ENCODE results near the gene PRPF40B. TPM values are rescaled to one million over a fixed set of nuclear protein-coding genes. Genes with fewer than 3 reads are reported as not detected.

The PRPF40B gene
- total and polyA plus RNA-seq, 4 donors: 11.3 to 69.0 (median 34.6) TPM

GRCh38 chr12:49675137-49675536 lies 51.8 kb downstream of the PRPF40B start:
- Histone ChIP-seq H3K9me3 (ENCODE audit: control insufficient read depth, low read length) (no peaks in the 10 kb centered on the region), H3K27me3 (ENCODE audit: control insufficient read depth in 1 of 2, insufficient read depth in 2 of 2, low read length in 1 of 2) (no peaks in the 10 kb centered on the region), H3K27ac (ENCODE audit: low read depth in 1 of 2, low read length in 2 of 2) (no peak overlapping the region), H3K4me1 (ENCODE audit: control insufficient read depth in 1 of 2, insufficient read depth in 2 of 2, low read length in 2 of 2) (peaks cover 0 to 4% of the 10 kb centered on the region in 2 donors), H3K4me3 (ENCODE audit: low read length in 2 of 2) (no peak overlapping the region), H3K36me3 (ENCODE audit: control insufficient read depth in 1 of 2, insufficient read depth in 2 of 2, low read length in 1 of 2) (no peaks in the 10 kb centered on the region)
- WGBS, 2 donors: 95 to 99% methylated on average over 7 of the region's 7 CpGs
- intact Hi-C loops (cut with DNase I): no loop called here
- ATAC-seq (ENCODE audit: low FRiP score): no peak
- DNase-seq: no peak

DNA sequence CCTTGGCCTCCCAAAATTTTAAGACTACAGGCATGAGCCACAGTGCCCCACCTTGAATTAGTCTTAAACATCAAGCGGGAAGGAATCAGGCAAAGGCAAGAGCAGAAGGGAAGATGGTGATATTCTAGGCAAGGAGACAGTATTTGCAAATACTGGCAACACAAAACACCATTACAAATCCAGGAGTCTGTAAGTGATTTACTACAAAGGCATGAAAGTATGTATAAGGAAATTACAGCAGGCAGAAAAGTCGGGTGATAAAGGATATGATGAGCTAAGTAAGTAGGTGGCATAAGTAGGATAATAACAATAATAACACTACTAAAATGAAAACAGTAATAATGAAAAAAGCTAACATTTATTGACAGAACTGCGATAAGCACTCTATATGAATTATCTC lies 55.4 kb downstream of the PRPF40B start:
- ATAC-seq (ENCODE audit: low FRiP score) (no peak), DNase-seq (no peak)
- WGBS, 2 donors: 89 to 91% methylated on average over 3 of the region's 3 CpGs
- no peaks in the 10 kb centered on the region for H3K4me1 ChIP-seq (ENCODE audit: control insufficient read depth in 1 of 2, insufficient read depth in 2 of 2, low read length in 2 of 2)
- no peaks in the 10 kb centered on the region for H3K36me3 ChIP-seq (ENCODE audit: control insufficient read depth in 1 of 2, insufficient read depth in 2 of 2, low read length in 1 of 2)
- H3K27me3 ChIP-seq (ENCODE audit: control insufficient read depth in 1 of 2, insufficient read depth in 2 of 2, low read length in 1 of 2): no peaks in the 10 kb centered on the region
- intact Hi-C loops (cut with DNase I): no loop called here
- H3K27ac ChIP-seq (ENCODE audit: low read depth in 1 of 2, low read length in 2 of 2): no peak overlapping the region
- no peaks in the 10 kb centered on the region for H3K9me3 ChIP-seq (ENCODE audit: control insufficient read depth, low read length)
- no peak overlapping the region for H3K4me3 ChIP-seq (ENCODE audit: low read length in 2 of 2)

DNA sequence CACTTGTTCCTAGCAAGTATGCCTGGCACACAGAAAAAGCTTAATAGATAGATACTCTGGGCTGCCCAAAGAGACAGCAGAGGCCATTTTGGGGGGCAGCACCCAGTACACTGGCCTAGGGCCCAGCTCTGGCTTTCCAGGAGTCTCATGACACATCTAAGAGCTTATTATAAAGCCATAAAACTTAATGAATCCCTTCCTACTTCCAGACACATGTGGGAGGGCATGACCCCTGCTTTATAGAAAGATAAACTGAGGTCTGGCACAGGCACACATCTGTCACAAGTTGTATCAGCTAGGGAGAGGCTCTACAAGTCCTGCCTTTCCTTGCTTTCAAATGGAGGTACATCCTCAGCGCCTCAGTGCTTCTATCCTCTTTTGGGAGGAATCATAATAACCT lies 56.7 kb downstream of the PRPF40B start:
- Histone ChIP-seq H3K4me3 (ENCODE audit: low read length in 2 of 2) (no peak overlapping the region), H3K27me3 (ENCODE audit: control insufficient read depth in 1 of 2, insufficient read depth in 2 of 2, low read length in 1 of 2) (no peaks in the 10 kb centered on the region), H3K36me3 (ENCODE audit: control insufficient read depth in 1 of 2, insufficient read depth in 2 of 2, low read length in 1 of 2) (no peaks in the 10 kb centered on the region), H3K4me1 (ENCODE audit: control insufficient read depth in 1 of 2, insufficient read depth in 2 of 2, low read length in 2 of 2) (no peaks in the 10 kb centered on the region), H3K27ac (ENCODE audit: low read depth in 1 of 2, low read length in 2 of 2) (no peak overlapping the region), H3K9me3 (ENCODE audit: control insufficient read depth, low read length) (no peaks in the 10 kb centered on the region)
- no peak for ATAC-seq (ENCODE audit: low FRiP score)
- no peak for DNase-seq
- intact Hi-C loops (cut with DNase I): no loop called here
- 96 to 98% methylated on average over 1 of the region's 1 CpG for WGBS, 2 donors

- ATAC-seq (ENCODE audit: low FRiP score): no peak
- Histone ChIP-seq H3K4me3 (ENCODE audit: low read length in 2 of 2) (no peak overlapping the region), H3K27ac (ENCODE audit: low read depth in 1 of 2, low read length in 2 of 2) (no peak overlapping the region), H3K9me3 (ENCODE audit: control insufficient read depth, low read length) (no peaks in the 10 kb centered on the region), H3K27me3 (ENCODE audit: control insufficient read depth in 1 of 2, insufficient read depth in 2 of 2, low read length in 1 of 2) (no peaks in the 10 kb centered on the region), H3K4me1 (ENCODE audit: control insufficient read depth in 1 of 2, insufficient read depth in 2 of 2, low read length in 2 of 2) (no peaks in the 10 kb centered on the region), H3K36me3 (ENCODE audit: control insufficient read depth in 1 of 2, insufficient read depth in 2 of 2, low read length in 1 of 2) (no peaks in the 10 kb centered on the region)
- intact Hi-C loops (cut with DNase I): no loop called here
- WGBS, 2 donors: 85 to 88% methylated on average over 3 of the region's 3 CpGs
- DNase-seq: no peak
These were observed 60.4 kb downstream of the PRPF40B start for GRCh38 chr12:49683599-49684309.

DNA sequence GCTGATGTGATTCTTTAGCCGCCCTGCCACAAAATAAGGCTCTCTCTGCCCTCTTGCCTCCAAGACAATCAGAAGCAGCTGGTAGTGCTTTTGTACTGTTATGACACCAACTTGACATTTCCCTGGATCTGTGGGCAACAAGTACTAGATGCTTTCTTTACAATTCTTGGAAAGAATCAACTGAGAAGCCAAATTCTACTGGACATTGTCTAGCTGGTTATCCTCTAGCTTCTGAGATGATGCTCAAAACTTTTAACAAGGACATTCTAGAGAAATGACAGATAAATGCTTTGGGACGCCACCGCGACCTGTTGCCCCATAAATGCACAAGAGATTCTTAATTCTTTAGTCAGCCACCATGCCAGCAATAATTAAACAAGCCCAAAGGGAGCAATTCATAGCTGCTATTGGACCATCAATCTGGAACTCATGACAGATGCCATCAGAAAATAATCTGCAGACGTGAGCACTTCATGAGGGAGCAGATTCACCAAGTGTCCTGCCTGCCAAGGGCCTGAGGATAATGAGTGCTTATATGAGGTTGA lies 61.0 kb downstream of the PRPF40B start:
- H3K27me3 ChIP-seq (ENCODE audit: control insufficient read depth in 1 of 2, insufficient read depth in 2 of 2, low read length in 1 of 2): no peaks in the 10 kb centered on the region
- H3K36me3 ChIP-seq (ENCODE audit: control insufficient read depth in 1 of 2, insufficient read depth in 2 of 2, low read length in 1 of 2): no peaks in the 10 kb centered on the region
- intact Hi-C loops (cut with DNase I): no loop called here
- no peaks in the 10 kb centered on the region for H3K4me1 ChIP-seq (ENCODE audit: control insufficient read depth in 1 of 2, insufficient read depth in 2 of 2, low read length in 2 of 2)
- ATAC-seq (ENCODE audit: low FRiP score) (no peak), DNase-seq (no peak)
- H3K27ac ChIP-seq (ENCODE audit: low read depth in 1 of 2, low read length in 2 of 2): no peak overlapping the region
- H3K9me3 ChIP-seq (ENCODE audit: control insufficient read depth, low read length): no peaks in the 10 kb centered on the region
- WGBS, 2 donors: 94 to 96% methylated on average over 5 of the region's 5 CpGs
- H3K4me3 ChIP-seq (ENCODE audit: low read length in 2 of 2): no peak overlapping the region

DNA sequence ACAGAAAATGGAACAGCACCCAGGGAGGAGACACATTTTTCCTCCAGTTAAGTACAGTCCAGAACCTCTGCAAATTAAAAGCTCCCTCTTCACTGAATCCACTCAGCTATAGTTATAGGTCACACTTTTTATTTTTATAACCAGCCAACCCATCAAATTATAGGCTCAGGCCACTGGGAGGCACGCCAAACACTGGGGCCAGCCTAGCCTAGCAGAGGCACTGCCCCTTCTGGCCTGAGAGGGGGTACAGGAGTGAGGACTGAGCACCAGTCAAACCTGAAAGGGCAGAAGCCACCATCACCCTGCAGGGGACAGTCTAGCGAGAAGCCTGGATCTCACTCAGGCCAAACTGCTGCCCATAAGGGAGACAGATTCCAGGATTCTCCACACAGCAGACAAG lies 64.6 kb downstream of the PRPF40B start:
- H3K27me3 ChIP-seq (ENCODE audit: control insufficient read depth in 1 of 2, insufficient read depth in 2 of 2, low read length in 1 of 2): no peaks in the 10 kb centered on the region
- WGBS, 2 donors: 73 to 95% methylated on average over 2 of the region's 2 CpGs
- no peaks in the 10 kb centered on the region for H3K36me3 ChIP-seq (ENCODE audit: control insufficient read depth in 1 of 2, insufficient read depth in 2 of 2, low read length in 1 of 2)
- intact Hi-C loops (cut with DNase I): no loop called here
- H3K4me3 ChIP-seq (ENCODE audit: low read length in 2 of 2): no peak overlapping the region
- no peak overlapping the region for H3K27ac ChIP-seq (ENCODE audit: low read depth in 1 of 2, low read length in 2 of 2)
- H3K4me1 ChIP-seq (ENCODE audit: control insufficient read depth in 1 of 2, insufficient read depth in 2 of 2, low read length in 2 of 2): no peaks in the 10 kb centered on the region
- ATAC-seq (ENCODE audit: low FRiP score) (no peak), DNase-seq (no peak)
- no peaks in the 10 kb centered on the region for H3K9me3 ChIP-seq (ENCODE audit: control insufficient read depth, low read length)

- Histone ChIP-seq H3K9me3 (ENCODE audit: control insufficient read depth, low read length) (no peaks in the 10 kb centered on the region), H3K27ac (ENCODE audit: low read depth in 1 of 2, low read length in 2 of 2) (no peak overlapping the region), H3K36me3 (ENCODE audit: control insufficient read depth in 1 of 2, insufficient read depth in 2 of 2, low read length in 1 of 2) (no peaks in the 10 kb centered on the region), H3K4me3 (ENCODE audit: low read length in 2 of 2) (no peak overlapping the region), H3K27me3 (ENCODE audit: control insufficient read depth in 1 of 2, insufficient read depth in 2 of 2, low read length in 1 of 2) (no peaks in the 10 kb centered on the region), H3K4me1 (ENCODE audit: control insufficient read depth in 1 of 2, insufficient read depth in 2 of 2, low read length in 2 of 2) (no peaks in the 10 kb centered on the region)
- intact Hi-C loops (cut with DNase I): no loop called here
- 60 to 65% methylated on average over 2 of the region's 2 CpGs for WGBS, 2 donors
- DNase-seq (no peak), ATAC-seq (ENCODE audit: low FRiP score) (no peak)
These were observed 65.9 kb downstream of the PRPF40B start for GRCh38 chr12:49689237-49689636.

- no peak overlapping the region for H3K4me3 ChIP-seq (ENCODE audit: low read length in 2 of 2)
- ATAC-seq (ENCODE audit: low FRiP score): no peak
- no peaks in the 10 kb centered on the region for H3K27me3 ChIP-seq (ENCODE audit: control insufficient read depth in 1 of 2, insufficient read depth in 2 of 2, low read length in 1 of 2)
- no peaks in the 10 kb centered on the region for H3K4me1 ChIP-seq (ENCODE audit: control insufficient read depth in 1 of 2, insufficient read depth in 2 of 2, low read length in 2 of 2)
- no peaks in the 10 kb centered on the region for H3K9me3 ChIP-seq (ENCODE audit: control insufficient read depth, low read length)
- intact Hi-C loops (cut with DNase I): no loop called here
- DNase-seq: no peak
- H3K36me3 ChIP-seq (ENCODE audit: control insufficient read depth in 1 of 2, insufficient read depth in 2 of 2, low read length in 1 of 2): no peaks in the 10 kb centered on the region
- no peak overlapping the region for H3K27ac ChIP-seq (ENCODE audit: low read depth in 1 of 2, low read length in 2 of 2)
These were observed 66.4 kb downstream of the PRPF40B start for GRCh38 chr12:49689785-49690184.

- Histone ChIP-seq H3K27me3 (ENCODE audit: control insufficient read depth in 1 of 2, insufficient read depth in 2 of 2, low read length in 1 of 2) (no peaks in the 10 kb centered on the region), H3K36me3 (ENCODE audit: control insufficient read depth in 1 of 2, insufficient read depth in 2 of 2, low read length in 1 of 2) (no peaks in the 10 kb centered on the region), H3K4me1 (ENCODE audit: control insufficient read depth in 1 of 2, insufficient read depth in 2 of 2, low read length in 2 of 2) (no peaks in the 10 kb centered on the region), H3K4me3 (ENCODE audit: low read length in 2 of 2) (no peak overlapping the region), H3K27ac (ENCODE audit: low read depth in 1 of 2, low read length in 2 of 2) (no peak overlapping the region), H3K9me3 (ENCODE audit: control insufficient read depth, low read length) (no peaks in the 10 kb centered on the region)
- intact Hi-C loops (cut with DNase I): no loop called here
- no peak for ATAC-seq (ENCODE audit: low FRiP score)
- no peak for DNase-seq
- 86 to 90% methylated on average over 3 of the region's 3 CpGs for WGBS, 2 donors
These were observed 69.5 kb downstream of the PRPF40B start for GRCh38 chr12:49692851-49693250.

Measured in aorta (tissue), 5 donors.